Peyer's patch (tissue), 4 donors: ENCODE measurements around the gene RNF224. TPM values are rescaled to one million over a fixed set of nuclear protein-coding genes. Genes with fewer than 3 reads are reported as not detected.

Source experiments
- DNase-seq, 3 donors: peaks; one replicate each; pipeline ENCODE4 v3.0.0-alpha.2; 2017 to 2019
- H3K27ac ChIP-seq, 4 donors: fragments of 200-600 bp; sonication (generic); one replicate each; pipeline ENCODE4 v1.5.1; 2016 to 2019
- H3K27me3 ChIP-seq, 2 donors: fragments of 200-600 bp; sonication (generic); one replicate each; pipeline ENCODE4 v1.5.1; 2019
- H3K36me3 ChIP-seq, 3 donors: fragments of 200-600 bp; sonication (generic); one replicate each; pipeline ENCODE4 v1.5.1; 2016 to 2019
- H3K4me1 ChIP-seq, 4 donors: fragments of 200-600 bp; sonication (generic); one replicate each; pipeline ENCODE4 v1.5.1; 2016 to 2019
- H3K4me3 ChIP-seq, 4 donors: fragments of 200-600 bp; sonication (generic); 1 replicate in 3 of 4; 2 replicates in 1 of 4; pipeline ENCODE4 v1.5.1; 2016 to 2019; ENCODE audit warnings: mild to moderate bottlenecking in 1 of 4
- H3K9me3 ChIP-seq, 4 donors: fragments of 200-600 bp; sonication (generic); one replicate each; pipeline ENCODE4 v1.5.1; 2016 to 2019; ENCODE audit warnings: mild to moderate bottlenecking in 1 of 4
- POLR2A ChIP-seq, 2 donors: fragments of 450-650 bp; IDR thresholded peaks; one replicate each; pipeline ENCODE4 v1.5.1; 2017; ENCODE audit warnings: antibody characterized with exemption in 2 of 2, mild to moderate bottlenecking in 2 of 2, moderate library complexity in 2 of 2
- total RNA-seq, 4 donors: library from RNA; depleted of rRNA; stranded (reverse); fragments of >200 nt; gene quantifications; one replicate each; pipeline ENCODE4 v1.1.0, GENCODE V29; 2016
- TF ChIP-seq, protein P1 (sequence below), 6 experiments: fragments of 450-650 bp in 4 of 6; fragments of 200-600 bp in 2 of 6; sonication (generic) in 1 of 6; IDR thresholded peaks; one replicate each; pipeline ENCODE4 v1.5.1; 2017 to 2019; ENCODE audit warnings: antibody characterized with exemption in 6 of 6, mild to moderate bottlenecking in 3 of 6, moderate library complexity in 1 of 6

RNF224 gene
- total RNA-seq, 4 donors from 2014 or later, result not detected

DNA sequence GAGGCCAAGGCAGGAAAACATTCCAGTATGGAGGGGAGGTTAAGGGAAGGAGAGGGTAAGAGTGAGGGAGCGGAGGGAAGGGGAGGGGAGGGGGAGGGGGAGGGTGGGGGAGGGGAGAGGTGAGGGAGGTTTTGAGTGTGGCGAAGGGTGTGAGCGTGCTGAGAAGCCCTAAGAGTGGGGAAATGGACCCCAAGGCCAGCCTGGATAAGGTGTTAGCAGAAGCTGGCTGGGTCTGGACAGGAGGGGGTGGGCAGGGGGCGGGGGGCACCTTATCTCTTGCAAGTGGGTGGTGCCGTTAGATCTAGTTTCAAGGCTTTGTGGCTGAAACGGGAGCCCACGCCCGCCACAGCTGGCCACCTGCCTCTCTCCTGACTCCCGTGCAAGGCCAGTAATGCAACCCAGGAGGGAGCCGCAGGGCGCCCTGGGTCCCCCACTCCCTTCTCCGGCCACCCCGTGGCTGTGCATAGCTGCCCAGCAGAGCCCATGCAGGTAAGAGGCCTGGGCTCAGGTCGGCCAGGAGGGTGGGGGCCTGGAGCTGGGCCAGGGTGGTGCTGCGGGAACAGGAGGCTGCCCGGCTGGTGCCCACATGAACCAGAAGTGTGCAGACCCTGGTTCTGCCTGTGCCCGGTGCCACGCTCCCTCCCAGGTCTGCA lies 677 bp downstream of the RNF224 start:
- no peaks in the 10 kb centered on the region for H3K36me3 ChIP-seq
- peaks cover 0 to 2% (median 0%) of the 10 kb centered on the region in 4 donors for H3K9me3 ChIP-seq
- no peak overlapping the region for H3K4me3 ChIP-seq
- no peak for TF ChIP-seq POLR2A (IDR thresholded peaks at IDR 0.05)
- TF ChIP-seq, protein P1, sequence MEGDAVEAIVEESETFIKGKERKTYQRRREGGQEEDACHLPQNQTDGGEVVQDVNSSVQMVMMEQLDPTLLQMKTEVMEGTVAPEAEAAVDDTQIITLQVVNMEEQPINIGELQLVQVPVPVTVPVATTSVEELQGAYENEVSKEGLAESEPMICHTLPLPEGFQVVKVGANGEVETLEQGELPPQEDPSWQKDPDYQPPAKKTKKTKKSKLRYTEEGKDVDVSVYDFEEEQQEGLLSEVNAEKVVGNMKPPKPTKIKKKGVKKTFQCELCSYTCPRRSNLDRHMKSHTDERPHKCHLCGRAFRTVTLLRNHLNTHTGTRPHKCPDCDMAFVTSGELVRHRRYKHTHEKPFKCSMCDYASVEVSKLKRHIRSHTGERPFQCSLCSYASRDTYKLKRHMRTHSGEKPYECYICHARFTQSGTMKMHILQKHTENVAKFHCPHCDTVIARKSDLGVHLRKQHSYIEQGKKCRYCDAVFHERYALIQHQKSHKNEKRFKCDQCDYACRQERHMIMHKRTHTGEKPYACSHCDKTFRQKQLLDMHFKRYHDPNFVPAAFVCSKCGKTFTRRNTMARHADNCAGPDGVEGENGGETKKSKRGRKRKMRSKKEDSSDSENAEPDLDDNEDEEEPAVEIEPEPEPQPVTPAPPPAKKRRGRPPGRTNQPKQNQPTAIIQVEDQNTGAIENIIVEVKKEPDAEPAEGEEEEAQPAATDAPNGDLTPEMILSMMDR (IDR thresholded peaks at IDR 0.05), result no peak
- H3K27ac ChIP-seq, result no peak overlapping the region
- peaks cover under 1 to 66% (median 12%) of the 10 kb centered on the region in 4 donors for H3K4me1 ChIP-seq
- peaks cover 0 to under 1% of the 10 kb centered on the region in 2 donors for H3K27me3 ChIP-seq
- DNase-seq, result no peak

DNA sequence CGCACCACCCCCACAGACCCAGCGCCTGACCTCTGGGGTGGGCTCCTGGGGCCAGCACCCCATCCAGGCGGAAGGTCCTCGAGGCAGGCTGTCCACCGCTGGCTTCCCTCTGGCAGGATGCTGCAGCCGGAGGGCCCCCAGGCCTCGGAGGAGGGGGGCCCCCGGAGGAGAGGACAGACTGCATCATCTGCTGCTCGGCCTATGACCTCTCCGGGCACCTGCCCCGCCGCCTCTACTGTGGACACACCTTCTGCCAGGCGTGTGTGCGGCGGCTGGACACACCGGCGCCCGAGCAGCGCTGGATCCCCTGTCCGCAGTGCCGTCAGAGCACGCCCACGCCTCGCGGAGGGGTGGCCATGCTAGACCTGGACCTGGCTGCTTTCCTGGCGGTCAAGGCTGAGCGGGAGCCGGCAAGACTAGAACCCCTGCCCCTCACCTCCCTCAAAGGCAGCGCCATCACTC lies 1.2 kb downstream of the RNF224 start:
- no peak overlapping the region for H3K4me3 ChIP-seq
- peaks cover 0 to 4% of the 10 kb centered on the region in 2 donors for H3K27me3 ChIP-seq
- H3K4me1 ChIP-seq, result peaks cover 0 to 69% (median 11%) of the 10 kb centered on the region in 4 donors
- TF ChIP-seq POLR2A (IDR thresholded peaks at IDR 0.05), result no peak
- TF ChIP-seq, protein P1 (IDR thresholded peaks at IDR 0.05), result no peak
- peaks cover 0 to 4% (median 0%) of the 10 kb centered on the region in 4 donors for H3K9me3 ChIP-seq
- no peak overlapping the region for H3K27ac ChIP-seq
- H3K36me3 ChIP-seq, result no peaks in the 10 kb centered on the region
- DNase-seq, result no peak

DNA sequence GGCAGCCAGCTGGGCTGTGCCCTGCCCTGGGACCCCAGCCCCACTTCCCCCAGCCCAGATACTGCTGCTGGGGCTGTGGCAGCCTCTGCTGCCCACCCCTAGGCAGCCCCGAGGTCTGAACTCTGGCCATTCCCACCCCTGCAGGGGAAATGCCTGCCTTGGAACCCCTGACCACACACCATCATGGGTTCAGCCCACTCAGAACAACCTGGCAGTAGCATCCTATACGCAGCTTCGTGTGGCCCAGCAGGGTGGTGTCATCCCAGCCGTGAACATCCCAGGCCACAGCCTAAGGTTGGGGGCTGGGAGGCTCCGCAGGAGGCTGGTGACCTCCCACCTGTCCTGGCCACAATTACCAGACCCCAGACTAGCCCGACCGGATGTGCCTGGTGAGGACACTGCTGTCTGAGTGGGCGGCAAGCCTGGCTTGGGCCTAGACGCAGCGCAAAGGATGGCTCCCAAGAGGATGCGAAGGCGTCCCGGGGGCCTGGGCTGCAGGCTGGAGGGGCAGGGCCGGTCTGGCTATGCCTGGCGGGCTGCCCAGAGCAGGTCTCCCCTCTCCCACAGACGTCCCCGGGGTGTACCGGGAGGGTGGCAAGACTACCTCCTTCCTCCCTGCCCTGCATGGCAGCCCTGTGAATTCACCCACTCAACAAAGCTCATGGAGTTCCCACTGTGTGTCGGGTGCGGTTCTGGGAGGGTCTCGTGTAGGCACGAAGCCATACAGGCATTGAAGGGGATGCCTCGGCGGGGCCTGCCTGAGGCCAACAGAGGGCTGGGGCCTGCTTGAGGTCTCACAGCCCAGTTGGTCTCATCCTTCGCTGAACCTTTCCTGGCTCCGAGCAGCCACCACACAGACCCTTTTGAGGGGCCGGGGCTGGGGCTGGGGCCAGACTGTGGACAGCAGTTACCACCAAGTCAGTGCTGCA lies 1.9 kb downstream of the RNF224 start:
- Histone ChIP-seq H3K4me1 (peaks cover 0 to 69% (median 8%) of the 10 kb centered on the region in 4 donors), H3K9me3 (peaks cover 0 to 4% (median 0%) of the 10 kb centered on the region in 4 donors), H3K27me3 (peaks cover 0 to 4% of the 10 kb centered on the region in 2 donors), H3K27ac (peak overlapping the region in 2 of 4 donors; percentile 72 to 80), H3K4me3 (peak overlapping the region in 2 of 4 donors; percentile 11 to 14), H3K36me3 (no peaks in the 10 kb centered on the region)
- TF ChIP-seq POLR2A (IDR thresholded peaks at IDR 0.05), result no peak
- TF ChIP-seq, protein P1 (IDR thresholded peaks at IDR 0.05), result no peak
- DNase-seq, result no peak

DNA sequence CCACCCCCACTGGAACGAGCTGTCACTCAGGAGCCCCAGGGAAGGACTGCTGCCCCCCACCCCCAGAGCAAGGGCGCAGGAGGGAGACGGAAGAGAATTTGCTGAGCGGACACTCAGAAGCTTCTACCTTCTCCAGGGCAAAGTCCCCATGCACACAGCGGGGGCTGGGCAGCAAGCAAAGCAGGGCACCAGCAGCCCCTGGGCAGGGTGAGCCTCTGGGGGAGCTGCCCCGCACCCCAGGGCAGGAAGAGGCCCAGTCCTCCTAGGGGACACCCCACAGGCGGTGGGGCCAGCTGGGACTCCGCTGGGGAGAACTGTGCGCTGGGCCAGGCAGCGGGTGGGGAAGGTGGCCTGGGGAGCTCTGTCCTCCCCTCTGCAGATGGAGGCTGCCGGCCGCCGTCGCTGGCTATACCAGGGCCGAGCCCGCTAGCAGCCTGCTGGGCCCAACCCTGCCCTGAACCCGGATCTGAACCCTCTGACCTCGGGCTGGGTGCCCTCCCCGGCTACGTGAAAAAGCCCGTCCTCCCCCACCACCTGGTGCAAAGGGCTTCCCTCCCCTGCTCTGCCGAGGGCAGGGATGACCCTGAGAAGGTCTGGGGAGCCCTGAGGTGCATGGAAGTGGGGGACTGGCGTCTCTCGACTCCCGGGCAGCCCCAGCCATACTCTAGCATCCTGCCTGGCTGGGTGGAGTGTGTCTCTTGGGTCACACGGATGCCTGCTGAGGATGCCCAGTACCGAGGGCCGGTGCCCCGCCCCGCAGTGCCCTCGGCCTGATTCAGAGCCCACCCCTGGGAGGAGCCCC lies 2.8 kb downstream of the RNF224 start:
- peaks cover 0 to 4% of the 10 kb centered on the region in 2 donors for H3K27me3 ChIP-seq
- peaks cover 0 to 69% (median 12%) of the 10 kb centered on the region in 4 donors for H3K4me1 ChIP-seq
- DNase-seq, result peak in 1 of 3 donors; percentile 74

More for the DNA sequence above, 2.8 kb downstream of the RNF224 start:
- H3K9me3 ChIP-seq, result peaks cover 0 to 4% (median 0%) of the 10 kb centered on the region in 4 donors
- H3K36me3 ChIP-seq, result no peaks in the 10 kb centered on the region
- no peak for TF ChIP-seq POLR2A (IDR thresholded peaks at IDR 0.05)
- TF ChIP-seq, protein P1 (IDR thresholded peaks at IDR 0.05), result no peak
- peak overlapping the region in 2 of 4 donors; percentile 72 to 80 for H3K27ac ChIP-seq
- peak overlapping the region in 2 of 4 donors; percentile 11 to 14 for H3K4me3 ChIP-seq
